ENCODE results near the gene ATP6V0E1.

The ATP6V0E1 gene

DNA sequence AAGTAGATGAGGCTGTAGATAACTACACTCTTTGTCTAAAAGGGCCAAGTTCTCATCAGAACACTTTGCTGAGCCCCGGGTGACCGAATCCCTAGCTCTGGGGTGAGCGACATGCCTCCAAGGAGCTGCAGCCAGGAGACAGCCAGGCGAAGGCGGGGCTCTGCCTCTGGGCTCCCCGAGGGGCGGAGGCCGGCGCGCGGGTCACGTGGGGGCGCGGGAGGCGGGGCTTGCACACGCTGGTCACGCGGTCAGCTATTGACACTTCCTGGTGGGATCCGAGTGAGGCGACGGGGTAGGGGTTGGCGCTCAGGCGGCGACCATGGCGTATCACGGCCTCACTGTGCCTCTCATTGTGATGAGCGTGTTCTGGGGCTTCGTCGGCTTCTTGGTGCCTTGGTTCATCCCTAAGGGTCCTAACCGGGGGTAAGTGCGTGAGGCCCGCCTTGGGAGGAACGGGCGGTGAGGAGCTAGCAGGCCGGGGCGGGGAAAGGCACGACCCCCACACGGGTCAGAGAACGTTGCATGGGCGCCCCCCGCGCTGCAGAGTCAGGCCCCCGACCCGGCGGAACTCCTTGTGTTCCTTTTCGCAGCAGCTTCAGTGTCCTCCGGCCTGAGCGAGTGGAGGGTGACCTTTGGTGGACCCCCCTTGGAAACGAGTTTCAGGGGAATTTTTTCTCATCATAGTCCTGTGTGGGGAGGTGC lies at the start of gene ATP6V0E1:
TSS of gene ATP6V0E1 (plus strand) at position 230 of the 702 bp plus-strand sequence. CDS start at position 320, 90 bp downstream.
- DNase-seq, result peak; percentile 95

DNA sequence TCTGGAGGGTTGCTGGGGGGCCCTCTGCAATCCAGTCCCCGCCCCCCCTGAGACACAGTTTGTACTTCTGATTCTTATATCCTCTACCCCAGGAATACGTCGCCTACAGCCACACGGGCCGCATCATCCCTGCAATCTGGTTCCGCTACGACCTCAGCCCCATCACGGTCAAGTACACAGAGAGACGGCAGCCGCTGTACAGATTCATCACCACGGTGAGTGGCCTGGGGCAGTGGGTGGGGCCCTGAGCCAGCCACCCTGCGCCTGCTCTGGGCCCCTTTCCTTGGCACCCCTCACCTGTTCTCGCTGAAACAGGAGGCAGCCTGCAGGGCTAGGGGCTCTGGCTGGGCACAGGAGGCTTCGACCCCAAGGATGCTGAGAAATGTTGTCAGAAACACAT lies 48.5 kb upstream of the ATP6V0E1 start:
- no peak for DNase-seq

DNA sequence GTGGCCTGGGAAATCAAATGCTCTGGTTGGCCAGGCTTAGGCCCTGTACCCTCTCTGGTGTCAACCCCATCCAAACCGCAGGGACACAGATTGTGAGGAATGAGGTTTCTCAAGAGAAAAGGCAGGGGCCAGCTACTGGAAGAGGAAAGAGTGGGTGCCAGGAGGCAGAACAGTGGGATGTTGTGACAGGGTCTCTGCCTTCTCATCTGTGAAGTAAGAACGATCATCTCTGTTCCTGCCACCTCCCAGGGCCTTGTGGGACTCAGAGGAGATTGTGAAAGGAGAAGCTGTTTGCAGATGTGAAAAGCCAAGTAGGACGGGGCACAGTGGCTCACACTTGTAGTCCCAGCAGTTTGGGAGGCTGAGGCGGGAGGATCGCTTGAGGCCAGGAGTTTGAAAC lies 47.2 kb upstream of the ATP6V0E1 start:
- no peak for DNase-seq

DNA sequence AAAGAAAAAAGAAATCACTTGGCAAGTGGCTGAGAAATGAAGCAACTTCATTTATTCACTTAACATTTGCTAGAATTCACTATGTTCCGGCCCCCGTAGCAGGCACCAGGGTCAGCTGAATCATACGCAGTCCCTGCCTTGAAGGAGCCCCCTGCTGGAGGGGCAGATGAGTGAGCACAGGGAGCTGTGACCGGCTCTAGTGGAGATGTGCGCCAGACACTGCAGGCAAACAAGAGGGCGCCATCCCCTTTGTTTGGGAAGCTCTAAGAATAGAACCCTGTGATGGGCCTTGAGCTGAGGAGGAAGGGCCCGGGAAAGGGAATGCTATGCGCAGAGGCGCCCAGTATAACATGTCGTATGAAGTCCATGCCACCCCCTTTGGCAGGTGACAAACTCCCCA lies 44.5 kb upstream of the ATP6V0E1 start:
- no peak for DNase-seq

DNA sequence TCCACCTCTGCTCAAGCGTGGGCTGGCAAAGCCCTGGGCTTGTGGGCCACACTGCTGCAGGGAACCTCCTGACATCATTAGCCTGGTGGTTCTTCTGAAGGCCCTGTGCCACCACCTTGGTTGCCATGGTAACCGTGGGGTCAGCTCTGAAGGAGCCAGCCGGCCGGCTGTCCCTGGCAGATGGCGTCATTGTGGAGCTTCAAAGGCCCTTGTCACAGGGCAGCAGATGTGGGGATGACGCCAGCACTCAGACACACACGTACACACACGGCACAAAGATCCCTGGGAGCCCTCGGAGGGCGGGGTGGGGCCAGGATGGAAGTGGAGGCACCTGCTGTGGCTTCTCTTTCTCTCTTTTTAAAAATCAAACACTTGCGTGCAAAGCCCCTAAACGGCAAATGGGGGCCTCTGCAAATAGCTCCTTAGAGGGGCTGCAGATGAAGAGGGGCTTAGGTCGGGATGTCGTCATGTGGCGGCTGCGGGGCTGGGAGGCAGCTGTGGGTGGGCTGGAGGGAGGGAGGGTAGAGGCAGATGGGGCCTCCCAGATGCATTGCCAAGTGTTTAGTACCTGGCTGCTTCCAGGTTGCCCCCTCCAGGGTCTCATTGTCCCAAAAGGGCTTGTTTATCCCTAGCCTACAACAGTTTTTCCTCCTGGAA lies 43.8 kb upstream of the ATP6V0E1 start:
- peak; percentile 88 for DNase-seq

DNA sequence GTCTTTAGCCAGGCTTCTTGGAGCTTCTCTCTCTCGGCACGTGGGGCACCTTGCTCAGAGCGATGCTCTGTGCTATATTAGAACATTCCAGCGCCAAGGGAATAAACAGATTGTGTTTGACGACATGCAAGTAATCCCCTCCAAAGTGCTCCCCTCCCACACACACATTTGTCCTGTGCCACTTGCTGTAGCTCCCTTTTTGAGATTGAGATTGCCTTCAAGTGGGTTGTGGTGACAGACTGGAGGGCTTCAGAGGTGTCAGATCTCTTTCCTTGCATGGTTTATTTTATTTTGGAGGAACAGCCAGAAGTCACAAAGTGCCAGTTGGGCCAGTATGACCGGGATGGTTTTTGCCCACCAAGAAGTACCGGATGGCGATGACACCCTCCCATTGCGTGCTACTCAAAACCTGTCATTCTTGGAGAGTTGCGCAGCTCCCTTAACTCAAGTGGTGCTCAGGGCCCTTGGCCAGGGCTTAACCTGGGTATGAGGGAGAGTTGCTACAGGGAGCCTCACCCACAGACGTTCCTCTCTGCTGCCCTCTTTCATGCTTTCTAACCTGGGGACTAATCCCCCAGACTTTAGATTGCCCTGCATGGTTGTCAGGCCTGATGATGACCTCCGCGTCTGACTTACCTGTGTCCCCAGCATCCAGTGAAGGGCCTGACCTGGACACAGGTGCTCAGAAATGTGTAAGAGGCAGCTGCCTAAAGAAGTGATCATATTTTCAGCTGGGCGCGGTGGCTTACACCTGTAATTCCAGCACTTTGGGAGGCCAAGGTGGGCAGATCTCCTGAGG lies 43.1 kb upstream of the ATP6V0E1 start:
- DNase-seq, result no peak

DNA sequence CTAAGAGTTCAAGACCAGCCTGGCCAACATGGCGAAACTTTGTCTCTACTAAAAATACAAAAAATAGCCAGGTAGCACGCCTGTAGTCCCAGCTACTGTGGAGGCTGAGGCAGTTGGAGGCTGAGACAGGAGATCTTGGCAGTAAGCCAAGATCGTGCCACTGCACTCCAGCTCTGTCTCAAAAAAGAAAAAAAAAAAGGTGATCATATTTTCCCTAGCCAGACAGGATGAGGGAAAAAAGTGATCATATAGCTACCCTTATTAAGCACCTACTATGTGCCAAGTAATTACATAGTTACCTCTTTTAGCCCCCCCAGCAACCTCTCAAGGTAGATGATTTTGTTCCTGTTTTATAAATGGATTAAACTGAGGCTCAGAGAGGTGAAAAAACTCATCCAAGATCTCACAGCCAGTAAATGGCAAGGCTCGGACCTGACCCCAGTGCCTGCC lies 42.5 kb upstream of the ATP6V0E1 start:
- DNase-seq, result no peak

DNA sequence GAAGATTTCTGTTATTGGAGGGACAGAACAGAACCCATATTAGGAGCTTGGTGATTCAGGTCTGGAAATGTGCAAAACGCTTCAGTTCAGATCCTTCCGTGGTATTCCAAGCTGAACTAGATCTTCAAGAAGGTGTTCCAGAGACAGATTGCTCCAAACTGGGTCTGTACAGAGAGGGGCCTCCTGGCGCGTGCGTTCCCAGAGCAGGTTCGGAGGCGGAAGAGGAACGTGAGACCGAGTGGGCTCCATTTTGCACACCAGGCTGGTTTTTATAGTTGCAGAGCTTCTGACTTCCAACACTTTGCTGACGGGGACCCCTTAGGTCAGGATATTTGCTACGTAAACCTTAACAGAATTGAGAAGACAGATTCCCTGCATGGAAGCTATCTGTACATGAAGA lies 41.0 kb upstream of the ATP6V0E1 start:
- DNase-seq, result no peak

DNA sequence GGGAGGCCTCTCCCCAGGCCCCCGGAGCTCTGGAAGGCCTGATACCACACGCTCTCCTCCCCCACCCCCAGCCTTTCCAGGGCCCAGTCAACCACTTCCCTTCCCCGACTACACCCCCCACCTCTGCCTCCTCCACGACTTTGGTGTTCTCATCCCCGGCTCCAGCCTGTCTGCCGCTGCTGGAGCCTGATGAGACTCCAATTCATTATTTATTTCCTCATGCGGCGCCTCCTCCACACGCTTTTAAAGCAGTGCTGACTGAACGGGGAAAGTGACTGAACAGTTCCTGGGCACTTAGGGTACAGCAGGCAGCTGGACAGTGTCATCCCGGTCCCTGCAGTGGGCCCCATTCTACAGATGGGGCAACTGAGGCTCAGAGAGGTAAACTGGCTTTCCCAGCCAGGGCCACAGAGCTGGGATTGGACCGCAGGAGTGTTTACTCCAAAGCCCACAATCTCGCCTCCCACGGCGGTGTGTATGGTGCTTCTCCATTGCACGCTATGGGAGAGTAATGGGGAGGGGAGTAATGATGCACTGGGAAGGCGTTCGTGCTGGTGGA lies 40.2 kb upstream of the ATP6V0E1 start:
- no peak for DNase-seq

DNA sequence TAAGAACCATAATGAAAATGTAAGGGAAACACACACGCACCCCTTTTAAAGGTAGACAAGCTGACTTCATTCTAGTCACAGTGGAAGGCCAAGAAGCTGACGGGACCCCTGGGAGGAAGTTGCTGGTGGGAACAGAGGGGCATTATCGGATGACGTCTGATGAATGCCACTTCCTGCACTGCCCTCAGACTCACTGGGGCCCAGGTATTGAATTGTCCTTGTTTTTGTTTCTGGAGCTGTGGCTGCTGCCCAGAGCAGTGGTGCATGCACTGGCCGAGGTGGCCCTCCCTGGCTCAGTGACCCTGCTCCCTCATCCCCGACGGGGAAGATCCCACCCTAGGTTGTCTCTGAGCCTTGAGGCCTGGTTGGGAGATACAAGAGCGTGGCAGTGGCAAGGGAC lies 39.7 kb upstream of the ATP6V0E1 start:
- DNase-seq, result no peak

DNA sequence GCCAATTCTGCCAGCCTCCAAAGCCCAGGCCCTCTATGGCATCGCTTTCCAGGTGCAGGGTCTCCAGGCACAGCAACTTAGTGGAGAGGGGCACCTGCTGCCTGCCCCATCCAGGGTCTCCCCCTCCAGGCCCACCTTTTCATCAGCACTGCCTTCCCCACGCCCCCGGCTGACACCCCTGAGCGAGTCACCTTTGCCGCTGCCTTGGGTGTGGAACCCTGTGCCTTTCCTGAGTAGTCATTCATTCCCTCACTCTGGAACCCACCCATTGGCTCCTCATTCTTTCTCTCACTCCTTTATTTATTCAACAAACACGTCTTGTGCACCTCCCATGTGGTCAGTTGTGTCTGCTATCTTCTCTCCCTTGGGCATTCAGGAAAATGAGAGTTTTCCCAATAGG lies 38.8 kb upstream of the ATP6V0E1 start:
- DNase-seq, result no peak

DNA sequence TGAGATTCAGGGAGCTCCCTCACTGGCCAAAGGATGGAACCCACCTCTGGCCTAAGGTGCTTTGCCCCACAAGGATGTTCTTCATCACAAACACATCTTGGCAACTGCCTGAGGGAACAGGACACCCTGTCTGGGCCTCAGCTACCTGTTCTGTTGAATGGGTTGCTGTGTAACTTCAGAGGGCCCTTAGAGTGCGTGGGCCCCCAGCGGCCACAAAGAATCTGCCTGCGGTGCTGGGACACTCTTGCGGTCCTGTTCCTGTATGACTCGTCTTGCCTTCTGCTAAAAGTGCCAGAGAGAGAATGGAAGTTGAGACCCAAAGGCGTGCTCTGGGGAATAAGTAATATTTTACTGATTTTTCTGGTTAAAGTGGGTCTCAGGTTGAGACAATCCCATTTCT lies 38.4 kb upstream of the ATP6V0E1 start:
- no peak for DNase-seq

DNA sequence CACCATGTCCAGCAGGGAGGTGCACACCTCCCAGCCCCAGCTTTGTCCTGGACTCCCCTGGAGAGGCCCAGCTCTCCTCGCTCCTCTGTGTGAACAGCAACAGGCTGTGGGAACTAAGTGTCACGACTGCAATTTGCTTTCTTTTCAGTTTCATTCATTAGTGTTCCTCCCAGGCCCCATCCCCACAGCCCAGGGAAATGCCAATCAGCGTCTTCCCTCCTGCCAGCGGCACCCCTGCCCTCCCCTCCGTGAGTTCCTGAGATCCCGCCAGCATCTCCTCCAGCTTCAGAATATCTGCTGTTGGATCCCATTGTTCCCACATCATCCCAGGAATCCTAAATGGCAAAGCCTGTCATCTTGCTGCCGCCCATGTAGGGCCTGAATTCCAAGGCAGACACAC lies 37.4 kb upstream of the ATP6V0E1 start:
- DNase-seq, result no peak

DNA sequence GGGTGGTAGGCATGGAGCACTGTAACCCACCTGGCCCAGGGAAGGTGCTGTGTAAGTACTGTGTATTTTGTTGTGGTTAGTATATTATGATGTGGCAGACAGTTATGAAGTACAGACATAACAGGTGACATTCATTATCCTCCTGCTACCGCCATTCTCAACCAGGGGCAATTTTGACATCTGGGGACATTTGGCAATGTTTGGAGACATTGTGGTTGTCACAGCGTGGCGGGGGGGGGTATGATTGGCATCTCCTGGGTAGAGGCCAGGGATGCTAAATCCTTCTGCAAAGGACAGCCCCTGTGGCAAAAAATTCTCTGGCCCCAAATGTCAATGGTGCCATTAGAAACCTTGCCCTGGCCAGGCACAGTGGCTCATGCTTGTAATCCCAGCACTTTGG lies 34.1 kb upstream of the ATP6V0E1 start:
- DNase-seq, result no peak

DNA sequence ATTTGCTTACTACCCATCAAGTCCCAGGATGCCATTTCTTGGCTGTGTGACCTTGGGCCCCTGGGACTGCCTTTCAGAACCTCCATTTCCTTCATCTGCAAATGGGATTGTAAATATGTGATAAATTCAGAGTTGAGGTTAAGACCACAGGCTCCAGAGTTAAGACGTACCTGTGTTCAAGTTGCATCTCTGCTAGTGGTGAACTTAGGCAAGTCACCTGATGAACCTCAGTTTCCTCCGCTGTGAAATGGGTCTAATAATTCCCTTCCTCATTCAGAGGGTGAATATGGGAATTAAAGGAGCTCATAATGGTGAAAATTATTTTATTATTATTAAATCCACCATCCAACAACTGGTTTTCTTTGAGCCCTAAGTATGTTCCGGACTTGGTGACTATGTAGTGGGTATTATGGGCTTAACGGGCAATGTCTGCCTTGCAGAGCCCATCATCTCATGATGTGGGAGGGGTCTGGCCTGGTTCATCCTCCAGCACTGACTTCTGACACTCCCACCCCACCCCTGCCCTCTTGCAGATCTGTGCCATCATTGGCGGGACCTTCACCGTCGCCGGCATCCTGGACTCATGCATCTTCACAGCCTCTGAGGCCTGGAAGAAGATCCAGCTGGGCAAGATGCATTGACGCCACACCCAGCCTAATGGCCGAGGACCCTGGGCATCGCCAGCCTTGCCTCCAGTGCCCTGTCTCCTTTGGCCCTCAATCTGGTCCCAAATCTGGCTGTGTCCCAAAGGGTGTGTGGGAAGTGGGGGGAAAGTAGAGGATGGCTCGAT lies 33.2 kb upstream of the ATP6V0E1 start:
- DNase-seq, result no peak

DNA sequence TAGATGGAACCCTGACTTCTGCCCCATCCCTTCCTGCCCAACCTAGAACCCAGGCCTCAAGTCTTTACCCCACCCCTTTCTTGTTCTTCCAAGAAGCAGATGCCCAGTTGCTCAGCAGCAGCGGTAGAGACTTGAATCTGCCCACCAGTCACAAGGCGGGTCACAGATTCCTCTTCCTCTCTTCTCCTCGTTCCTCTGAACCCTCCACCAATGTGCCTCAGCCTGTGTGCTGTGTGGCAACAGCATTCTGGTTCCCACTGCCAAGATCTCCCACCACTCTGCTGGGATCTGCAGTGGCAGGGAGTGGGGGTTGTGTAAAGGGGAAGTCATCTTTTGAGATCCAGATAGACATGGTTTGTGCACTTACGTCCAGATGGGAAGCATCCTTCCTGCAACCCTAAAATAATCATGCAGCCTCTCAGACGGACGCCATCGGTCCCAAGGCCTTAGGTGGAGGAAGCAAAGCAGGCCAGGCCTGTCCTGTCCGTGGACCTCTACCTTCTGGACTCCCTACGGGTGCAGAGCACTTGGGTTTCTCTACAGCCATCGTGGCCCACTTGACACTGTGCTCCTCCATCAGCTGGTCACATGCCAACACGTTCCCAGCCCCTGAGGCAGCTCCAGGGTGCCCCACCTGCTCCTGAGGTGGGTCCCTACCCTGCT lies 32.1 kb upstream of the ATP6V0E1 start:
- no peak for DNase-seq

DNA sequence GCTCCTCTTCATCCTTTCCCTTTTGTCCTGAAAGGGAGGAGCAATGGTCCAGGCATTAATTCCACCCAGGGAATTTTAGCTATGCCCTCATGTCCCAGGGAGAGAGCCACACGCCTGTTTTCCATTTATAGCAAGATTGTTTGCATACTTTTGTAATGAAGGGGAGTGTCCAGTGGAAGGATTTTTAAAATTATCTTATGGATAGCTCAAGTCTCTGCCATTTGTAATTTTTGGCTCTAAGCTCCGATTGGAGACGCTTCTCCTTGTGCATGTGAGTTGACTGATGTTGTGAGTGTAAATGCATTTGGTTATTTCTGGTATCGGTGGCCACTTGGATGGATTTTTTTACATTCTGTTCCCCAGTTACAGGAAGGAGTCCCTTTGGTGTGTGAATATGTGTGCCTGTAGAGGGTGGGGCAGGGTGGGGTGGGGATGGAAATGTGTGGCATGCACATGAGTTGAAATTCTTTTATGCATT lies 31.5 kb upstream of the ATP6V0E1 start:
- DNase-seq, result no peak

DNA sequence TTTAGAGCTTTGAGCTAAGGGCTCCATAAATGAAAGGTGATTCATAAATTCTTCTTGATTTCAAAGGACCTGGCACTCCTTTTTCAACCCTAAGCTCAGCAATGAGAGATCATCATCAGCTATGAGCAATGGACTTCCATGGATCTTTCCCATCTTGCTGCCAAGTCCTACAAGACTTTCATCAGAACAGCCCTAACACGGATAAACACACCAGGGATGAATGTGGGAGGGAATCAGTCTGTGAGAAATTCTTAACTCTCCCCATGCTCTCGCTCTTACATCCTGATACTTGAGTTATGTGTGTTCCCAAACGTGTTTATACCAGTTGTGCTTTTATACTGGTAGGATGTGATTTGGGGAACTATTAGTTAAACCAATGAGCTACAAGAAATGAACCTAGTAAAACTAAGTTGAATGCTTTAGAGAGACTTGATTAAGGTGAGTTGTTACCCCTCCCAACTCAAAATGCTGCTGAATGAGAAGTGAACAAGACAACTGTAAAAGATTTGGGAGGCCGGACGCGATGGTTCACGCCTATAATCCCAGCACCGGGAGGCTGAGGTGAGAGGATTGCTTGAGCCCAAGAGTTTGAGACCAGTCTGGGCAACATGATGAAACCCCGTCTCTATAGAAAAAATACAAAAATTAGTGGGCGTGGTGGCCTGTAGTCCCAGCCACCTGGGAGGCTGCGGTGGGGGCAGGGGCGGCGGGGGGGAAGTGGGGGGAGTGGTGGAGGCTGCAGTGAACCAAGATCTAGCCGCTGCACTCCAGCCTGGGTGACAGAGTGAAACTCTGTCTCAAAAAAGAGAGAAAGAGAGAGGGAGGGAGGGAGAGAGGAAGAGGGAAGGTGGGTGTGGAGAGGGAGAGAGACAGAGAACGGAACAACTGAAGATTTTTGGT lies 29.5 kb upstream of the ATP6V0E1 start:
- DNase-seq, result no peak

DNA sequence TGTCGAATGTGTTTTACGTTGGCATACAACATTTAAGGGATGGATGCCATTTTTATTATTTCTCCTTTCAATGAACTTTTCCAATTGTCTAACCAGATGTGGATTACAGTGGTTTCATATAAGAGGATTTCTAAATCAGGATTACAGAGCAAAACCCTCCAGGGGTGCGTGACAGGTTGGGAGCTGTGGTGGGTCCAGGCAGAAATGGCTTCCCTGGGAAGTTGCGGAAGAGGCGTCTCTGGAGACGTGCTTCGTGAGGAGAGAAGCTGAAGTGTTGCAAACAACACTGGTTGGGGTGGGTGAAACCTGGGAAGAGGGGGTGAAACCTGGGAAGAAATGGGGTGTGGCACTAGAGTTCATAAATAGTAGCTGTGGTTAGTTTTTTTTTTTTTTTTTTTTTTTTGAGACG lies 28.8 kb upstream of the ATP6V0E1 start:
- DNase-seq, result no peak

DNA sequence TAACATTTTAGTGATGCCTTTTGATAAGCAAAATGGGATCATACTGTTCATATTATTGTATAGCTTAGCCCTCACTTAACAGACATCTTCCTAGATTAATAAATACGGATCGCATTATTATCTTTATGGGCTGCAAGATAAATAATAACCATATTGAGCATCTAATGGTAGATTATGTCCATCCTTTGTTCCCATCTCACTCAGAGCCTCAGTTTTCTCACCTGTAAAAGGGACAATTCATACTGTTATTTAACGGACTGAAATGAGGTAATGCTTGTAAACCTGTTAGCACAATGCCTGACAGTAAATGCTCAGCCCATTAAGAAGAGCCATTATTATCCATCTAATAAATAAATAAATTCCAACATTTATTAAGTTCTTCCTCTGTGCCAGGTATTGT lies 27.3 kb upstream of the ATP6V0E1 start:
- no peak for DNase-seq

DNA sequence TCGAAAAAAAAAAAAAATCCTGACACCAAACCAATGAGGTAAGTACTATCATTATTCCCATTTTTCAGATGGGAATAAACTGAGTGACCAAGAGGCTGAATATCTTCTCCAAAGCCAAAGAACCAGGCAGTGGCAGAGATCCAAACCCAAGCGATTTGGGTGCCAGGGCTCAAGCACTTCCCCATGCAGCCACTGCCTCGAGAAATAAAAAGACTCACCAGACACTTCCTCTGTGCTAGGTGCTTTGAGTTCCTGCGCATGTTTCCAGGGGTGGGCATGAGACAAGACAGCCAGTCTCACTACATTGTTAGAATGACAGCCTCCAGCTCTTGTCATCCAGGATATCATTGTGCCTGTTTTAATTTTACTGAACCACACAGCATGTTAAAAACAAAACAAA lies 26.6 kb upstream of the ATP6V0E1 start:
- DNase-seq, result no peak

Data from retina (tissue), 1 donor.